ENCODE results near the gene DNMBP.

Gene DNMBP, protein sequence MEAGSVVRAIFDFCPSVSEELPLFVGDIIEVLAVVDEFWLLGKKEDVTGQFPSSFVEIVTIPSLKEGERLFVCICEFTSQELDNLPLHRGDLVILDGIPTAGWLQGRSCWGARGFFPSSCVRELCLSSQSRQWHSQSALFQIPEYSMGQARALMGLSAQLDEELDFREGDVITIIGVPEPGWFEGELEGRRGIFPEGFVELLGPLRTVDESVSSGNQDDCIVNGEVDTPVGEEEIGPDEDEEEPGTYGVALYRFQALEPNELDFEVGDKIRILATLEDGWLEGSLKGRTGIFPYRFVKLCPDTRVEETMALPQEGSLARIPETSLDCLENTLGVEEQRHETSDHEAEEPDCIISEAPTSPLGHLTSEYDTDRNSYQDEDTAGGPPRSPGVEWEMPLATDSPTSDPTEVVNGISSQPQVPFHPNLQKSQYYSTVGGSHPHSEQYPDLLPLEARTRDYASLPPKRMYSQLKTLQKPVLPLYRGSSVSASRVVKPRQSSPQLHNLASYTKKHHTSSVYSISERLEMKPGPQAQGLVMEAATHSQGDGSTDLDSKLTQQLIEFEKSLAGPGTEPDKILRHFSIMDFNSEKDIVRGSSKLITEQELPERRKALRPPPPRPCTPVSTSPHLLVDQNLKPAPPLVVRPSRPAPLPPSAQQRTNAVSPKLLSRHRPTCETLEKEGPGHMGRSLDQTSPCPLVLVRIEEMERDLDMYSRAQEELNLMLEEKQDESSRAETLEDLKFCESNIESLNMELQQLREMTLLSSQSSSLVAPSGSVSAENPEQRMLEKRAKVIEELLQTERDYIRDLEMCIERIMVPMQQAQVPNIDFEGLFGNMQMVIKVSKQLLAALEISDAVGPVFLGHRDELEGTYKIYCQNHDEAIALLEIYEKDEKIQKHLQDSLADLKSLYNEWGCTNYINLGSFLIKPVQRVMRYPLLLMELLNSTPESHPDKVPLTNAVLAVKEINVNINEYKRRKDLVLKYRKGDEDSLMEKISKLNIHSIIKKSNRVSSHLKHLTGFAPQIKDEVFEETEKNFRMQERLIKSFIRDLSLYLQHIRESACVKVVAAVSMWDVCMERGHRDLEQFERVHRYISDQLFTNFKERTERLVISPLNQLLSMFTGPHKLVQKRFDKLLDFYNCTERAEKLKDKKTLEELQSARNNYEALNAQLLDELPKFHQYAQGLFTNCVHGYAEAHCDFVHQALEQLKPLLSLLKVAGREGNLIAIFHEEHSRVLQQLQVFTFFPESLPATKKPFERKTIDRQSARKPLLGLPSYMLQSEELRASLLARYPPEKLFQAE (N-terminal part only)
- 15.8 to 20.3 reads per million in 2 donors for total RNA-seq

DNA sequence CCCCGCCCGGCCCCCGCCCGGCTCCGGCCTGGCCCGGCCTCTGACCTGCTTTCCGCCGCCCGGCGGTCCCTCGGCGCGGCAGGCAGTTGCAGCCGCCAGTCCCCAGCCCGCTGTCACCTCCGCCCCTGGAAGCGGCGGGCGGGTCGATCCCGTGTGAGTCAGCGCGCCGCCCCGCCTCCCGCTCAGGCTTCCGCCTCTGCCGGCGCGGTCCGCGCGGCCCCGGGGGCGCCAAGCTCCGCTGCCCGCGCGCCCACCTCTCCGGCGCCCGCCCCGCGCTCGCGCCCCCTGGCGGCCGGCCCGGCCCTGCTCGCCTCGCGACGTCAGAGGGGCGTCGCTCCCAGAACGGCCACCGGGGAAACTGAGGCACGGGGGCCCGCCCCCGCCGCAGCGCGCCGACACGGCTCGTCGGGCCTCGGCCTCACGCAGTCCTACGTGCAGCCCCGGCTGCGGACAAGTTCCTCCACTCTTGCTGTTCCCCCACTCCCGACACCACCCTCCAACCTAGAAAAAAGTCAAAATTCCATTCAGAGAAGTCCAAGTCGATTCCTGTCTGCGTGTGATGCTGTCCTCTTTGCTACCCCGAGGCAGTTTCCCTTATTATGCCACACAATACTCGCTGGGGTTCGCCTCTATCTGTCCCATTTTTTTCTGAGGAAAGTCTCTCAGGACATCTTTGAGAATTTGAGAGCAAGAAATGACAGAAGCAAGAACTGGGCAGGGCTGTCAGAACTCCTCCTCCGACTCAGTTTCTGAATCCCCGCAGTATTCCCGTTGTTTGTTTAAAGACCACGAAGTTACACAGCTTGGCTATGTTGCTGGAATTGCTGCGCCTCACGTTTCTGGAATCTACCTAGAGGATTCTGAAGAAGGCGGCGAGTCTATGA is at the start of gene DNMBP:
TSS of gene DNMBP (minus strand) at position 155 of the 884 bp plus-strand sequence. CDS start 37,823 bp downstream, outside the sequence.
- DNase-seq = peak; percentile 73

DNA sequence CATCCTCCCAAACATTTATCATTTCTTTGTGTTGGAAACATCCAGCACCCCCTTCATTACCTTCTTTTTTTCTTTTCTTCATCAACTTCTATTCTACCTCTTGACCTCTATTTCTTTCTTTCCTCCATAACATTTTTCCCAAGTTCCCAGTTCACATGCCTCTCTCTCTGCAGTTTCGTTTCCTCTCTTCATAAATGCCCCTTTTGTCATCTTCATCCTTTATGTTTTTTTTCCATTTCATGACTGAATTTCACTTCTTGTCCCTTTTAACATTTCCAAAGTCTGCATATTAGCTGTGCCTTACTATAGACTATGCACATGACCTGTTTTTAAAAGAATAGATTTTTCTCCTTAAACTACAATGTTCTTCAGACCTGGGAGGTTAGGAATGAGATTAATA is 48.2 kb upstream of the DNMBP start:
- no peak for DNase-seq

DNA sequence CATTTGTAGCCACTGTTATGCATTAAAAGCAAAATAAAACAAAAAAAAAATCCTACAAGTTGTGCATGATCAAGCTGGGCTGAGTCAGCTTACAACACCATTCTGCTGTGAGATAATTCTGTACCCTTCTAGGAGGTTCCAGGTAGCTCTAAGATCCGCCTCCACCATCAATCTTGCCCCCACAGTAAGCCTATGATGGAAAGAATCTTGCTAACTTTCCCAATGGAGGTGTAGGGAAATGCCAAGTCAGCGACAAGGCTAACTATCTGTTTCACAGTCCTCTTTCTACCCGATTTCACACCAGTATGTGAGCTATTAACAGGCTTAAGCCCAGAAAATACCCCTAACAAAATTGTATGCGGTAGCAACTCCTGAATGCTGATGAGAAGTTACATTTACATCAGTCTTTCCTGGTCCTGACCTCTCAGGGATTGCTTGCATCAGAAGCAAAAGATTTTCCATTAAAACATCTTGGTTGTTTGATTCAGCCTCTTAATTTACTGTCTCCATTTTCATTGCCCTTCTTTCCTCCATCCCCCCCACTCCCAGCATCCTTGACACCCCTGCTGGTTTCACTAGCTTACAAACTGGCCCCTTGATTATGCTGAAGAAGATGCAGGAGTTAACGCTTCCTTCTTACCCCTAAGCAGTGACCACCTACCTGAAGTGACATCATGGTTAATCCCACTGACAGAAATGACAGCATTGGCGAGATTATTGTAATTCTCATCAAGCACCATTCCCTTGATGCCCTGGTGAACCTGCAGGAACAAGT is 44.1 kb upstream of the DNMBP start:
- DNase-seq = no peak

DNA sequence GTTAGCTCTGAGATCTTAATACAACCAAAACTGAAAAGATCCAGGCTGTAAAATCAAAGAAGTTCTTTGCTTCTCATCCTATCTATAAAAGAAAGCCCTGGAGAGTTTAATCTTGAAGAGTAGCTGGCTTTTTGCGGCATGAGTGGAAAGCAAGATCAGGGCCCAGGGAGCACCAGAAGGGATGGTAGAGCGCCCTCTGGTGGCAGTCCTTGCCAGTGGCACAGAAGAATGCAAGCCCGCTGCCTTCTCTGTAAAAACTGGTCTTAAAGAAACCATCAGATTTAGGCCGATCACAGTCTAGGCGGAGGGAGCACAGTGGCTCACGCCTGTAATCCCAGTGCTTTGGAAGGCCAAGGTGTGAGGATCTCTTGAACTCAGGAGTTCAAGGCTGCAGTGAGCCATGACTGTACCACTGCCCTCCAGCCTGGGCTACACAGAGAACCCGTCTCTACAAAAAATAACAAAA is 36.3 kb upstream of the DNMBP start:
- DNase-seq = no peak

DNA sequence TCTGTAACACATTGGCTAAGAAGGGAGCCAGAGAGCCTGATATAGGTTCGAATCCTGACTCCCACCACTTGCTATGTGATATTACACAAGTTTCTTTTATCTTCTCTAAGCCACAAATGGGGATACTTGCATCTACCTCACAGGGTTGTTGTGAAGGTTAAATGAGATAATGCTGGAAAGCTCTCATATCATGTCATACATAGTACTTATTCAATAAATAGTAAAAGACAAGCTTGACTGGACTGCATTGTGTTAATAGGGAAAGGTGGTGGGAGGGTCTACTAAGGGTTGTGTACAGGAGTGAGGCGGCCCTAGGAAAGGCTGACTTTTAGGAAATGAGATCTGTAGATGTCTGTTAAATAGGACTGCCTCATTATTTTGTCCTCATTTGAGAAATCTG is 35.8 kb upstream of the DNMBP start:
- no peak for DNase-seq

DNA sequence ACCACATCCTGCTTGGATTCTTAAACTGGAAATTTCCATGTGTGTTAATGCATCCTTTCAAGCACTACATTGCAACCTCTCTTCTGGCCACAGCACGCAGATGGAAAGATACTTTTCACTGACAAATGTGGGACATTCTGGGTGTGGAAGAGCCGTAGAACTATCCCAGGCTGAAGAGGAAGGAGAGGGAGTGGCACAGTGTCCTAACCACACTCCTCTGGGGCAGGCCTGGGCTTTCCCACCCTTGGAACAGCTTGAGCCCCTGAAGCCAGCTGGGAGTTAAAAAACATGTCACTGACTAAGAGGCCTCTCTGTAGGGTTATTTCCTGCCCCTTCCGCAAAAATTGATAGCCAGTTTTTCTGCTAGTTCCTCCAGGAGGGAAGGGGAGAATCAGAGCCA is 34.0 kb upstream of the DNMBP start:
- DNase-seq = no peak

DNA sequence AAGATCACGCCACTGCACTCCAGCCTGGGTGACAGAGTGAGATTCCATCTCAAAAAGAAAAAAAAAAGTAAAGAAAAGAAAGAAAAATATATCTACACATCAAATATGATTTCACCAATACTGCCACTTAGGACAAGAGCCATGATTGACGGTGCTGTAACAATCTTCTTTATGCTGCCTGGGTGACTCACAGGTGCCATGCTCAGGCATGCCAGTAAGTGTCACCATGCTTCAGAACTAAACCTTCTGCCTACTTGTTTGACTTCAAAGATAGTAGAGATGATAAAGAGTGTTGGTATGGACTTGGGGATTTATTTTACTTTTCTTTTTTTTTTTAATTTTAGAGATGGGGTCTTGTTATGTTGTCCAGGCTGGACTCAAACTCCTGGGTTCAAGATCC is 33.6 kb upstream of the DNMBP start:
- DNase-seq = no peak

DNA sequence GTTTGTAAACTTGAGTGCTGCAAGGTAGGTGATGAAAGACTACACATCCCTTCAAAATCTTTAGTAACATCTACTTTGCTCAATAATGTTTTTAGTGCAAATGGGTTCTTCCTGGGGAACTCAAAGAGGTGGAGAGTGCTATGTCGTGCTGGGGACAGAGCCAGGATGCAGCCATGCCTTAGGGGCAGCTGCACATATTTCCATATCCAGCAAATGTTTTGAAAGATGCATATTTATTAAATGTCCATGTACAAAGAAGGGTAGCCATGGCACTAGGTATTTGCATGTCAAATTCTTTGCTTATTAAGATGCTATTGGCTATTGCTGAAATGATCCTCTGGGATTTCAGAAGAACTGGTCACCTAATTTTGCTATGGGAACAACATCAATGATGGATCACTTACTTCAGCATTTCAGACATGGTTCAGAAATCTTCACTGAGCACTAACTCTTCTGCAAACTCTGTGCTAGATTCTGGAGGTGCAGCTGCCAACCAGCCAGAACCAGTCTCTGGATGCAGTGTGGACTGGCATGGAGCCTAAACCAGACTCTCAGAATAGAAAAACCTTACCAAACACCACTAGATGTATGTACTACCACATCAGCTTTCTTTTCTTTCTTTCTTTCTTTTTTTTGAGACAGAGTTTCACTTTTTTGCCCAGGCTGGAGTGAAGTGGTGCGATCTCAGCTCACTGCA is 31.7 kb upstream of the DNMBP start:
- DNase-seq = no peak

DNA sequence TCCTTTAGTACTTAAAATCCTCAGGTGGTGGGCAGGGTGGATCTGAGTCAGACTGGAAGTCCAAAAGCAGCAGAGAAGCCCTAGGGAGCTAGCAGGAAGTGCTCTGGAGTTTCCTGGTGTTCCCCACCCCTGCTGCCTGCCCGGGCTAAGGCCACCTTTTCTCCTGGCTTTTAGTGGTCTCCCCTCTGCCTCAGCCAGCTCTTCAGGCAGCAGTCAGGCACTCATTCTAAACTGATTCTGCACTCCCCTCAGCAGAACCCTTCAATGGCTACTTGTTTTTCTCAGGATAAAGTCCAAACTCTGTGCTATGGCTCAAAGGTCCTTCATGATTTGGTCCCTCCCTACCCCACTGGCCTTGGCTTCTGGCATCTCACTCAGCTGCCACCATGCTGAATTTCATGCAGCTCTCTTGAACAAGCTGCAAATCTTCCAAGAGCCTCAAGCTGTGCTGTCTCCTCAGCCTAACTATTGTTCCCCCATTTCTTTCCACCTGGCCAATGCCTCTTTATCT is 28.9 kb upstream of the DNMBP start:
- DNase-seq = no peak

DNA sequence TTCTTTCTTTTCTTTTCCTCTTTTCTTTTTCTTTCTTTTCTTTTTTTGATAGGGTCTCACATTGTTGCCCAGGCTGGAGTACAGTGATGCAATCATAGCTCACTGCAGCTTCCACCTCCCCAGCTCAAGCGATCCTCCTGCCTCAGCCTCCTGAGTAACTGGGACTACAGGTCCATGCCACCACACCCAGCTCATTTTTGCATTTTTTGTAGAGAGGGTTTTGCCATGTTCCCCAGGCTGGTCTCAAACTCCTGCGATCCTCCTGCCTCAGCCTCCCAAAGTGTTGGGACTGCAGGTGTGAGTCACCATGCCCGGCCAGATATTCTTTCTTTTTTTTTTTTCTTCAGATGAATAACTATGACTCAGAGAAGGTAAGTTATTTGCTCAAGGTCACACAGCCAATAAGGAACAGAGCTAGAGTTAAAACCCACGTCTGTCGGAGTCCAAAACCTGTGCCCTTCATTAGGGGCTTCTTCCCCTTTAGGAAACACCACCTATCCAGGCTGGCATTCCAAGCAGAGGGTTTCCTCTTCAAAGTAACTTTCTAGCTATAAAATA is 28.1 kb upstream of the DNMBP start:
- no peak for DNase-seq

DNA sequence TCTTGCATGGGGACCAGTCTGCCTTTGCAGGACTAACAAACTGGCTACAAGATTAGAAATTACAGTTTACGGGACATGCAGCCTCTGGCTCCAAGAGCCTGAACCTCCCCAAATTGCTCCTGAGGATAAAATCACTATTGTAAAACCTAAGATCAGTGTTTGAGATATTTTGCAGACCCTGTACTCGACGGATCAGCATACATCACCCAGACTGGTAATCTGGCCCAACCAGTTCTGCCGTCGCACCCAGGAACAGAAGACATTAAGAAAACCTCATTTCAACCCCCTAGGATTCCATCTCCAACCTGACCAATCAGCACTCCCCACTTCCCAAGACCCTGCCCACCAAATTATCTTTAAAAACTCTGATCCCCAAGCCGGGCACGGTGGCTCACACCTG is 27.1 kb upstream of the DNMBP start:
- DNase-seq = no peak

DNA sequence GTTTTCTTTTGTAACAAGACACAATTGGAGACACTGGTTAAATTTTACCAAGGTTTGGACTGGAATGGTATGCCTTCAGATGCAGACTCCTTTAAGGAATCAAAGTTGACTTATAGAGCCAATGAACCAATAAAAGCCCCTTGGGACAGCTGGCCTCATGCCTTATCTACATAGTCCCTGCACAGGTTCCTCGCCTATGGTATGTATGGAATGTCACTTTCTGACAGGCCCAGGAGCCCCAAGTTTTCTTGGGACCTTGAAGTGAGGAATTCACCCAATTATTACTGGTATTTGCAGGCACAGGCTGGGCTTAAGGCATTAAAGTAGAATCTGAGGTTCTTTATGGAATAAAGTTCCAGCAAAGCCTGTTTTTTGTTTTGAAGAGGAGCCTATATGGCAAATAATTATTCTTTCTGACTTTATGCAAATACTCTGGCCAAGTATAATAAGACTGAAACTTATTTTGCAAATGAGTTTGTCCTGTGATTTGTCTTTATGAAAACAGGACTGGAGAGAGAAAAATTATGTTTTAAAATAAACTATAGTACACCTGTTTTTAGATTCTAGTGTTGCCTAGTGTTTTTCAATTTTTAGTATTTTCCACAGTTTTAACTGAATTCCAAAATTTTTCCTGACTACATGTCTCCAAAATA is 24.1 kb upstream of the DNMBP start:
- DNase-seq = no peak

DNA sequence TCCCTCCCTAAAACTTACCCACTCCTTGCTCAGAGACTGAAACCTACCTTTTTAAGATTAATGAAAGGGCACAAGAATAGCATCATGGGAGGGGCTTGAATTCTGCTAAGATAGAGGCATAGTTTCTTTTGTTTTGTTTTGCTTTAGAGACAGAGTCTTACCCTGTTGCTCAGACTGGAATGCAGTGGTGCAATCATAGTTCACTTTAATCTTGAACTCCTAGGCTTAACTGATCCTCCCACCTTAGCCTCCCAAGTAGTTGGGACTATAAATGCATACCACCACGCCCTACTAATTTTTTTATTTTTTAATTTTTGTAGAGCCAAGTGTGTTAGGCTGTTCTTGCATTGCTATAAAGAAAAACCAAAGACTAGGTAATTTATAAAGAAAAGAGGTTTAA is 17.7 kb upstream of the DNMBP start:
- DNase-seq = no peak

DNA sequence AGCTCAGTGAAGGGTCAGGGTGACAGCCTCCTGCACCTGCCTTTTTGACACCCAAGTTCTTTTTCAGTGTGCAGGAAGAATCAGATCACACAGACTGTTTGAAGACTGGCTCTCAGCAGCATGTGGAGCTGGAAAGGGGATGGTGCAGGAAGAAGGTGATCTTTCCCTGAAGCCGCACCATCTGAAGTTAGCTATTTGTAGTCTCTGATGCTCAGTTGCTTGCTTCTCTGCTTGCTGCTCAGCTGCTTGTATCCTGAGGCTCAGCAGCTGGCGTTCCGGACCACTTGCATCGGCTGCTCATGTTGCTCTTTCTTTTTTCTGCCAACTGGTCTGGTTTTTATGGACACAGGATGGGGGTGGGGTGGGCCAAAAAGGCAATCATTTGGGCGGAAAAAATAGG is 15.8 kb upstream of the DNMBP start:
- DNase-seq = no peak

DNA sequence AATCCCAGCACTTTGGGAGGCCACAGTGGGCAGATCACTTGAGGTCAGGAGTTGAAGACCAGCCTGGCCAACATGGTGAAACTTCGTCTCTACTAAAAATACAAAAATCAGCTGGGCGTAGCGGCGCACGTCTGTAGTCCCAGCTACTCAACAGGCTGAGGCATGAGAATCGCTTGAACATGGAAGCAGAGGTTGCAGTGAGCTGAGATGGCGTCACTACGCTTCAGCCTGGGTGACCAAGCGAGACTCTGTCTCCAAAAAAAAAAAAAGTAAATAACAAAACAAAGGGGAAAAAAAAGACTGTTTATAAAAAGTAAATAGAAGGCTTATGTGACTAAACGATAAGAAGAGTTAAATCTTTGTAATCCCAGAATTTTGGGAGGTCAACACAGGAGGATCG is 15.0 kb upstream of the DNMBP start:
- no peak for DNase-seq

DNA sequence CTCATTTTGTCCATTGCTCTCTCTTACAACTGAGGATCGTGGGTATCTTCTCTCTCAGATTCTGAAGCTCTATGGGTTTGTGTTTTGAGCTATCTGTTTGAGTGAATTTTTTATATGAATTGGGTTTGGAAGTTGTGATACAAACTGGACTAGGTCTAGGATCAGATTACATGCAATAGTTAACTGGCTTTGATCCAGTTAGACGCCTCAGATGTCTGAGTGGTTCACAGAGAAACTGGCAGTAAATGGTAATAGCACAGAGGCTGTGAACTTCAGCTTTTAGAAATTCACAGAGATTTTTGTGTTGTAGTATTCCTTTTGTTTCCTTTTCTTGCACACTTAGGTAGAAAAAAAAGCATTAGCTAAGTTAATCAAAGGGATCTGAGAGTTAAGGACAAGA is 12.7 kb upstream of the DNMBP start:
- no peak for DNase-seq

DNA sequence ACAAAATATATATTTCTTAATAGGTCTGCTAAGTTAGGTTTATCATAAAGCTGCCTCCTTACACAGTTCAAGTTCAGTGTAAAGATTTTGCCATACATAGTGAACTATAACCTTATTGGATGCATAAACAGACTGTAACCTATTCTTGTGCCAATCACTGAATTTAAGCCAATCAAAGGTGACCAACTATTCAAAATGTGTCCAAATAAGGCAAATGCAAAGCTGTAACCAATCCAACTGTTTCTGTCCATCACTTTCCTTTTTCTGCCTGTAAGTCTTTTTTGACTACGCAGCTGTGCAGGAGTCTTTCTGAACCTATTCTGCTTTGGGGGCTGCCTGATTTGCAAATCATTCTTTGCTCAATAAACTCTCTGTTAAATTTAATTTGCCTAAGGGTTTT is 11.6 kb upstream of the DNMBP start:
- DNase-seq = no peak

DNA sequence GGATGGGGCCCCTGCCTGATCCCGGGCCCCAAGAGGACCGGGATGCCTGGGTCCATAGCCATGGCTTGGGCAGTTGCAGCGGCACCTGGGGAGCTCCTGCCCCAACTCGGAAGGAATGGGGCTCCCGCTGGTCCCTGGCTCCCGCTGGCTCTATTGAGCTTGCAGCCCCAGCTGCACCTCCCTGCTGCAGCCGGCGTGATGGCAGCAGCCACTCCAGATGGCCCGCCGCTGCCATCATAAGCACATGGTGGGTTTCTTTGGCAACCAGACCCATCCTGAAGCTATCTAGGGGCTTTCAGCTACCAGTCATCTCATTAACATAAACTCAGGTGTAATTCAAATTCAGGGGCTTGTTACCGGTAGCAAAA is 11.1 kb upstream of the DNMBP start:
- no peak for DNase-seq

DNA sequence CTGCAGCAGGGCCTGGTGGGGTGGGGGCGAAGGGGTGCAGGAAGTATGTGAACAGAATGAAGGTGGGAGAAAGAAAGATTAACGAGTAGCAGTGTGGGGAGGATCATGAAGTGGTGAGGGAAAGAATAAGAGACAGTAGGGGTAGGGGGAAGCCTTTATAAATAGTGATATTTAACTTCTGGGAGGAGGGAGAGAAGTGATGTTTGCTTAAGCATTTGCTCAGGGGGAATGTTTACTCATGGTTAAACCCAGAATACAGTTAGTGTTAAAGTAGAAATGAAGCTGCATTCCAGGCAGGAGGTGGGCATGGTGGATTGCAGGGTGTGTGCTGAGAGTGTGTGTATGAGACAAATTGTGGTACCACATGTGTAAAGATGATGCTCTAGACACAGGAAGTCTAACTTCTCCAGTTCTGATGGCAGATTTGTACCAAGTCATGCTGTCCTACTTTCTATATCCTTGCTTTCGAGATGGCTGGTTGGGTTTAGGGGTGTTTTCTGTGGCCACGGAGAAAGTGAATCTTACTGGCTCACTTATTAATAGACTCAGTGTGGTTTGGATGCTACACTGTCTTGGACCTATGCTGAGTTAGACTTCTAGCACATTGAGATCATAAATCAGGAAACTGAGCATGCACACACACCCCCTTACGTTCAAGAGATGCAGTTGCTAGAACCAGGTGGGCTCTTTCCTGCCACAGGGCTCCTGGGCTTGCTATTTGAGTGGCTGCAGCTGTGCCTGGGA is 10.6 kb upstream of the DNMBP start:
- no peak for DNase-seq
